Naive thymus-derived CD4-positive, alpha-beta T cell (primary cell): ENCODE data around the gene RAMP1. TPM values are rescaled to one million over a fixed set of nuclear protein-coding genes. Genes with fewer than 3 reads are reported as not detected.
"Not testable (repeated sequence)": the region's sequence is repeated elsewhere in the genome, so short reads cannot be mapped to it uniquely, and the experiment has no call there.

ENCODE experiments used
- ATAC-seq: fragments of 150-1000 bp; cut with Tn5 transposase; 2 replicates; pipeline ENCODE4 v1.10.0; 2021; ENCODE audit warnings: mild to moderate bottlenecking, moderate library complexity
- CTCF ChIA-PET: fragments of 350-600 bp; sonication (Branson Sonifier 250); formaldehyde crosslinking; loops from one replicate; lab custom pipeline; 2021; ENCODE audit warnings: antibody characterized with exemption; lab: Charles Lee
- POLR2A ChIA-PET: fragments of 350-600 bp; sonication (Branson Sonifier 250); formaldehyde crosslinking; loops from one replicate; lab custom pipeline; 2021; ENCODE audit warnings: antibody characterized with exemption, inconsistent platforms; lab: Charles Lee
- DNase-seq, 9 donors: peaks; one replicate each; pipeline versions ENCODE4 v3.0.0 to v3.0.0-alpha.2; 2020 to 2022; ENCODE audit warnings: mixed read lengths in 1 of 9
- H3K27ac ChIP-seq: one replicate; pipeline ENCODE4 v1.7.0; 2013; ENCODE audit warnings: mild to moderate bottlenecking, low read depth, low read length, moderate library complexity
- H3K27me3 ChIP-seq, 2 donors: one replicate each; pipeline ENCODE4 v1.7.0; 2013; ENCODE audit warnings: low read length in 2 of 2, mild to moderate bottlenecking in 2 of 2, moderate library complexity in 2 of 2; ENCODE audit not compliant: control insufficient read depth in 2 of 2, insufficient read depth in 2 of 2
- H3K36me3 ChIP-seq, 3 experiments: 1 replicate in 2 of 3; 2 replicates in 1 of 3; pipeline ENCODE4 v1.7.0; 2013; ENCODE audit warnings: low read length in 3 of 3, mild to moderate bottlenecking in 3 of 3, moderate library complexity in 1 of 3; ENCODE audit not compliant: insufficient read depth in 3 of 3, control insufficient read depth in 2 of 3
- H3K4me1 ChIP-seq, 2 donors: one replicate each; pipeline ENCODE4 v1.7.0; 2013; ENCODE audit warnings: low read length in 2 of 2, mild to moderate bottlenecking in 2 of 2, moderate library complexity in 1 of 2; ENCODE audit not compliant: control insufficient read depth in 2 of 2, insufficient read depth in 2 of 2
- H3K4me3 ChIP-seq: 2 replicates; pipeline ENCODE4 v1.7.0; 2013; ENCODE audit warnings: mild to moderate bottlenecking, low read length
- H3K9me3 ChIP-seq, 3 experiments: 1 replicate in 2 of 3; 2 replicates in 1 of 3; pipeline ENCODE4 v1.7.0; 2013; ENCODE audit warnings: low read length in 3 of 3; ENCODE audit not compliant: control insufficient read depth in 2 of 3
- H3K27ac Mint-ChIP-seq, 9 donors: one replicate each; pipeline ENCODE4 v1.8.0; 2020 to 2022; ENCODE audit warnings: mixed read lengths in 9 of 9, mild to moderate bottlenecking in 8 of 9, moderate library complexity in 5 of 9, inconsistent platforms in 2 of 9
- H3K27me3 Mint-ChIP-seq, 5 donors: one replicate each; pipeline ENCODE4 v1.8.0; 2021 to 2022; ENCODE audit warnings: mixed read lengths in 5 of 5, mild to moderate bottlenecking in 1 of 5
- H3K36me3 Mint-ChIP-seq, 5 donors: one replicate each; pipeline ENCODE4 v1.8.0; 2020 to 2022; ENCODE audit warnings: mixed read lengths in 5 of 5, mild to moderate bottlenecking in 3 of 5, inconsistent platforms in 1 of 5
- H3K4me1 Mint-ChIP-seq, 7 donors: one replicate each; pipeline ENCODE4 v1.8.0; 2020 to 2022; ENCODE audit warnings: mixed read lengths in 7 of 7, mild to moderate bottlenecking in 3 of 7, inconsistent platforms in 1 of 7
- H3K4me3 Mint-ChIP-seq, 10 donors: one replicate each; pipeline ENCODE4 v1.8.0; 2020 to 2022; ENCODE audit warnings: mild to moderate bottlenecking in 10 of 10, mixed read lengths in 10 of 10, moderate library complexity in 6 of 10, inconsistent platforms in 2 of 10
- H3K9me3 Mint-ChIP-seq, 11 donors: one replicate each; pipeline ENCODE4 v1.8.0; 2020 to 2022; ENCODE audit warnings: mixed read lengths in 11 of 11, mild to moderate bottlenecking in 4 of 11, inconsistent platforms in 1 of 11, moderate library complexity in 1 of 11
- intact Hi-C, 2 donors: fragments of 100-400 bp; cut with micrococcal nuclease; formaldehyde crosslinking; loops; one replicate each; pipeline ENCODE4 v1.15.1; 2023
- polyA plus RNA-seq, 2 donors: library from polyadenylated mRNA; unstranded; fragments of 300-500 nt; fragmentation: Illumina TruSeq; gene quantifications; one replicate each; pipeline ENCODE4 v1.2.3, GENCODE V29; 2021
- total RNA-seq, 6 experiments: library from RNA in 5 of 6; stranded (reverse) in 5 of 6; gene quantifications; 1 replicate in 5 of 6; 2 replicates in 1 of 6; pipeline ENCODE4 v1.2.3 and lab custom pipeline; 2021 to 2026

The RAMP1 gene
- total and polyA plus RNA-seq, 7 experiments from 2014 or later: 0.52 to 13.2 (median 0.95) TPM; not detected in 1

- Histone ChIP-seq H3K4me1 (no peaks in the 10 kb centered on the region), H3K4me3 (no peak overlapping the region), H3K36me3 (no peaks in the 10 kb centered on the region), H3K27me3 (peaks cover 4% of the 10 kb centered on the region in 2 donors), H3K9me3 (no peaks in the 10 kb centered on the region), H3K27ac (no peak overlapping the region)
- intact Hi-C loops: no loop called here
- H3K27ac Mint-ChIP-seq: peak overlapping the region in 2 of 9 donors; percentile 20 to 27
- ATAC-seq (no peak), DNase-seq (no peak)
- ChIA-PET CTCF (no interaction called here), POLR2A (no interaction called here)
- peaks cover 13 to 50% (median 19%) of the 10 kb centered on the region in 5 donors for H3K27me3 Mint-ChIP-seq
- no peaks in the 10 kb centered on the region for H3K9me3 Mint-ChIP-seq
- H3K4me3 Mint-ChIP-seq: no peak overlapping the region
- peaks cover 9 to 24% (median 17%) of the 10 kb centered on the region in 7 donors for H3K4me1 Mint-ChIP-seq
- H3K36me3 Mint-ChIP-seq: peaks cover 0 to 4% (median 0%) of the 10 kb centered on the region in 5 donors
Measured at GRCh38 chr2:237864940-237865622, 5.7 kb downstream of the RAMP1 start.

GRCh38 chr2:237865623-237866041, 6.2 kb downstream of the RAMP1 start:
- no peak overlapping the region for H3K4me3 ChIP-seq
- Mint-ChIP-seq H3K4me1 (peaks cover 10 to 19% (median 13%) of the 10 kb centered on the region in 7 donors), H3K27me3 (peaks cover 13 to 48% (median 18%) of the 10 kb centered on the region in 5 donors), H3K4me3 (no peak overlapping the region), H3K27ac (peak overlapping the region in 2 of 9 donors; percentile 20 to 27), H3K36me3 (peaks cover 0 to 2% (median 0%) of the 10 kb centered on the region in 5 donors), H3K9me3 (no peaks in the 10 kb centered on the region)
- no peaks in the 10 kb centered on the region for H3K36me3 ChIP-seq
- no peaks in the 10 kb centered on the region for H3K9me3 ChIP-seq
- ATAC-seq (no peak), DNase-seq (no peak)
- no peaks in the 10 kb centered on the region for H3K4me1 ChIP-seq
- ChIA-PET POLR2A (no interaction called here), CTCF (interaction anchor here (0.7 to 2.1 kb wide), 2 partner anchors 98 to 103 kb away, joined by 3 to 6 read pairs; no protein-coding TSS in a partner anchor)
- H3K27me3 ChIP-seq: peaks cover 0 to 3% of the 10 kb centered on the region in 2 donors
- intact Hi-C loops: no loop called here
- no peak overlapping the region for H3K27ac ChIP-seq

DNA sequence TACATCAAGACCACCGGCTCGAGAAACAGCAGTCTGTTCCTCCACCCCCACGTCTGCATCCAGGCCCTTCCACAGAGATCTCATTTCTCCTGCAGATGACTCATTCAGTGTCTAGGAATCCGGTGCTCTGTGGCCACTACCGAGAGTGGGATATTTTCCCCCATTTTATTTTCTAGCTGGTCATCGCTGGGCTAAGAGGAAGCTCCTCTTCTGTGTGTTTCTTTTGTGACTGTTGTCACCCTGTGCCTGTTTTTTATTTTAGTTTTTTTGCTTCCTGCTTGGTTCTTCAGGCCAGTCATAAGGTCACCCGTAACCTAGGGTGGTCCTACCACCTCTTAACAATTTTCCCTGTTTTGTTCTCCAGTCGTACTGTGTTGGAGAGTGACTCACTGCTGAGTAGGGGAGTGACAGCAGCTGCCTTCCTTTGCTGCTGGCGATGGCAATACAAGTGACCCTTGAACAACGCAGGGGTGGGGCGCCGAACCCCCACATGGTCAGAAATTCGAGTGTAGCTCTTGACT, 6.7 kb downstream of the RAMP1 start:
- Histone ChIP-seq H3K27me3 (no peaks in the 10 kb centered on the region), H3K27ac (no peak overlapping the region), H3K36me3 (no peaks in the 10 kb centered on the region), H3K4me3 (no peak overlapping the region), H3K4me1 (no peaks in the 10 kb centered on the region), H3K9me3 (no peaks in the 10 kb centered on the region)
- no peak overlapping the region for H3K27ac Mint-ChIP-seq
- POLR2A ChIA-PET: no interaction called here
- H3K27me3 Mint-ChIP-seq: peaks cover 8 to 47% (median 14%) of the 10 kb centered on the region in 5 donors
- ATAC-seq (no peak), DNase-seq (no peak)
- CTCF ChIA-PET: interaction anchor here (0.6 to 2.1 kb wide), 3 partner anchors 64 to 103 kb away, joined by 3 to 6 read pairs (median 4); no protein-coding TSS in a partner anchor
- H3K4me3 Mint-ChIP-seq: no peak overlapping the region
- intact Hi-C loops: no loop called here
- H3K9me3 Mint-ChIP-seq: no peaks in the 10 kb centered on the region
- H3K36me3 Mint-ChIP-seq: peaks cover 0 to 2% (median 0%) of the 10 kb centered on the region in 5 donors
- H3K4me1 Mint-ChIP-seq: peaks cover 10 to 21% (median 13%) of the 10 kb centered on the region in 7 donors

- peaks cover 4 to 39% (median 19%) of the 10 kb centered on the region in 5 donors for H3K27me3 Mint-ChIP-seq
- H3K27ac Mint-ChIP-seq: no peak overlapping the region
- Histone ChIP-seq H3K27me3 (no peaks in the 10 kb centered on the region), H3K4me1 (no peaks in the 10 kb centered on the region), H3K9me3 (no peaks in the 10 kb centered on the region), H3K4me3 (no peak overlapping the region), H3K27ac (no peak overlapping the region), H3K36me3 (no peaks in the 10 kb centered on the region)
- DNase-seq (no peak), ATAC-seq (no peak)
- peaks cover 0 to 3% (median 0%) of the 10 kb centered on the region in 5 donors for H3K36me3 Mint-ChIP-seq
- peaks cover 10 to 25% (median 14%) of the 10 kb centered on the region in 7 donors for H3K4me1 Mint-ChIP-seq
- H3K4me3 Mint-ChIP-seq: no peak overlapping the region
- no peaks in the 10 kb centered on the region for H3K9me3 Mint-ChIP-seq
- ChIA-PET POLR2A (no interaction called here), CTCF (interaction anchor here (2.1 kb wide), 1 partner anchor 101 kb away, joined by 6 read pairs; no protein-coding TSS in a partner anchor)
- intact Hi-C loops: no loop called here
Measured at GRCh38 chr2:237867465-237867864, 8.0 kb downstream of the RAMP1 start.

GRCh38 chr2:237868074-237868473, 8.7 kb downstream of the RAMP1 start:
- H3K4me1 ChIP-seq, H3K4me3 Mint-ChIP-seq, H3K4me3 ChIP-seq, H3K27me3 ChIP-seq, H3K36me3 ChIP-seq, H3K9me3 ChIP-seq, POLR2A ChIA-PET, intact Hi-C loops, CTCF ChIA-PET, ATAC-seq, H3K36me3 Mint-ChIP-seq, DNase-seq, H3K27ac ChIP-seq, H3K9me3 Mint-ChIP-seq: not testable (repeated sequence)
- H3K27ac Mint-ChIP-seq: peak overlapping the region in 1 of 9 donors; percentile 18
- H3K27me3 Mint-ChIP-seq: peaks cover 4 to 39% (median 19%) of the 10 kb centered on the region in 5 donors
- H3K4me1 Mint-ChIP-seq: peaks cover 10 to 25% (median 14%) of the 10 kb centered on the region in 7 donors

DNA sequence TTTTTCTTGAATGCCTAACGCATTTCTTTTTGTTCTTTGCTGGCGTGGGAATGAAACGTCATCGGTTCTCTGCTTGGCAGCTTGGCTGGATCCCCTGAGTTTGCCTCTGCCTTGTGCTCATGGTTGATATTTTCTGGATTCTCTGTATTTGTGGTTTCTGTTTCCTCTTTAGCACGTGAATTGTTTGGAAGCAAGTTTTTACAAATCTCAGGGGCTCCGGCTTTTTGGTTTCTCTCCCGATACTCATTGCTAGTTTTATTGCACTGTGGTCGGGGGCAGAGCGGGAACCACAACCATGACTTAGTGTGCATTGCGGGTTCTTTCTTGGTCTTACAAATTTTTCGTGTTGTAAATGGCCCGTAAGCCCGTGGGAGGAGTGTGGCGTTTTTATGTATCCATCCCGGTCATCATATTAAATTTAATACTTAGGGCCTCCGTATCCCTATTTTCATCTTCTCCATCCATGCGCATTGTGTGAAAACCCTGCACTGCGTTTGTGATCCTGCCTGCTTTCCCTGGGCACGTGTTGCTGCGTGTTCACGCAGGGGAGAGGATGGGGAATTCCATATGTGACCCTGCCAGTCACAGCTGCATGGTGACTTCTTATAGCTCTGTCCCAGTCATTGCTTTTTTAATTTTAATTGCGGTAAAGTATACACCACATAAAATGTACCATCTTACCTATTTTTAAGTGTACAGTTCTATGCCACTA, 9.4 kb downstream of the RAMP1 start:
- Mint-ChIP-seq H3K27ac (peak overlapping the region in 4 of 9 donors; percentile 12 to 71 (median 23)), H3K9me3 (no peaks in the 10 kb centered on the region), H3K36me3 (peaks cover 0 to 3% (median 0%) of the 10 kb centered on the region in 5 donors), H3K4me1 (peaks cover 10 to 30% (median 20%) of the 10 kb centered on the region in 7 donors), H3K4me3 (peak overlapping the region in 4 of 10 donors; percentile 26 to 38 (median 28)), H3K27me3 (peaks cover 4 to 39% (median 19%) of the 10 kb centered on the region in 5 donors)
- ChIA-PET CTCF (no interaction called here), POLR2A (no interaction called here)
- H3K9me3 ChIP-seq: no peaks in the 10 kb centered on the region
- DNase-seq (no peak), ATAC-seq (no peak)
- no peak overlapping the region for H3K27ac ChIP-seq
- H3K4me3 ChIP-seq: no peak overlapping the region
- no peaks in the 10 kb centered on the region for H3K27me3 ChIP-seq
- peaks cover 0 to 4% of the 10 kb centered on the region in 2 donors for H3K4me1 ChIP-seq
- intact Hi-C loops: no loop called here
- no peaks in the 10 kb centered on the region for H3K36me3 ChIP-seq
